ENCODE results near the gene GDPD5. TPM values are rescaled to one million over a fixed set of nuclear protein-coding genes. Genes with fewer than 3 reads are reported as not detected.

The GDPD5 gene
- polyA plus RNA-seq, 3 donors = 4.9 to 39.0 (median 7.6) TPM

DNA sequence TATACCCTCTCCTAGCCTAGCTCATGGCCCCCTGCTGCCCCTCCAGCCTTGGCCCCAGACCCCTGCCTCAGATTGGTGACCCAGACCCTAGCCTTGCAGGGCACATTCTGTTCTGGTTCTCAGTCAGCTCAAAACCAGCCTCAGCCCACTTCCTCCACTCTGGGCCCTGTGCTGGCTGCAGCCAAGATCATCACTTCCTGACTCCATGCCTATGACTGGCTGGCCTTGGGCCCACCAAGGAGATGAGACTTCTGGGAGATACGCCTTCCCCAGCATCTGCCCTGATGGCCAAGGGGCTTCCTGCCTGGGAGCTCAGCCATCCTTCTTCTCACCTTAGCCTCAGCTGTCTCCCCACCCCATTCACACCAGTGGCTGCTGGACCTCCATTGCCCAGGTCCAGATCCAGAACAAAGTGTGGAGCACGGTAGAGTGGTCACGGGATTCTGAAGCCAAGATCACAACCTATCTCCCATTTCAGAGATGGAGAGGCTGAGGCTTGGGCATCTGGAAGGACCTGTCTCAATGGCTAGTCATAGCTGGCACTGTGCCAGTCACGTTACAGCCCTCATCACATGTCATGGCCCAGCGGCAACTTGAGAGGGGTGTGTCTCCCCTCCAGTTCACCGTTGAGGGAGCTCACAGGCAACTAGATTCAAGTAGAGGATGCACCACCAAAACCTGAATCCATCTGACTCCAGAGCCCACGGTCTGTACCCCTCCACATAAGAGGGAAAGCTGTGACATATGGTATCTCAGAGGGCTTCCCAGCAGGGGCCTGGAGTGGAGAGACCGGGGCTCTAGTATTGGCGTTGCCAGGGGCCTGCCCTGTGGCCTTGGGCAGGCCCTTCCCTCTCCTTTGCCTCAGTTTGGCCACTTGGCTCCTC, 49.7 kb downstream of the GDPD5 start:
- TF ChIP-seq, protein P1, sequence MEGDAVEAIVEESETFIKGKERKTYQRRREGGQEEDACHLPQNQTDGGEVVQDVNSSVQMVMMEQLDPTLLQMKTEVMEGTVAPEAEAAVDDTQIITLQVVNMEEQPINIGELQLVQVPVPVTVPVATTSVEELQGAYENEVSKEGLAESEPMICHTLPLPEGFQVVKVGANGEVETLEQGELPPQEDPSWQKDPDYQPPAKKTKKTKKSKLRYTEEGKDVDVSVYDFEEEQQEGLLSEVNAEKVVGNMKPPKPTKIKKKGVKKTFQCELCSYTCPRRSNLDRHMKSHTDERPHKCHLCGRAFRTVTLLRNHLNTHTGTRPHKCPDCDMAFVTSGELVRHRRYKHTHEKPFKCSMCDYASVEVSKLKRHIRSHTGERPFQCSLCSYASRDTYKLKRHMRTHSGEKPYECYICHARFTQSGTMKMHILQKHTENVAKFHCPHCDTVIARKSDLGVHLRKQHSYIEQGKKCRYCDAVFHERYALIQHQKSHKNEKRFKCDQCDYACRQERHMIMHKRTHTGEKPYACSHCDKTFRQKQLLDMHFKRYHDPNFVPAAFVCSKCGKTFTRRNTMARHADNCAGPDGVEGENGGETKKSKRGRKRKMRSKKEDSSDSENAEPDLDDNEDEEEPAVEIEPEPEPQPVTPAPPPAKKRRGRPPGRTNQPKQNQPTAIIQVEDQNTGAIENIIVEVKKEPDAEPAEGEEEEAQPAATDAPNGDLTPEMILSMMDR (IDR thresholded peaks at IDR 0.05) = no peak
- Mint-ChIP-seq H3K27me3 (ENCODE audit: low read depth in 3 of 3) (peaks cover 0 to 3% (median 0%) of the 10 kb centered on the region in 3 donors), H3K4me1 (peaks cover 28% of the 10 kb centered on the region), H3K27ac (peak overlapping the region in 6 of 7 donors; percentile 12 to 90 (median 78)), H3K4me3 (no peak overlapping the region), H3K9me3 (no peaks in the 10 kb centered on the region), H3K36me3 (peaks cover 13 to 22% of the 10 kb centered on the region in 2 donors)
- H4K20me1 ChIP-seq (ENCODE audit: insufficient read depth, low read length) = peaks cover 8% of the 10 kb centered on the region
- H3K79me2 ChIP-seq (ENCODE audit: insufficient read depth, low read length) = no peaks in the 10 kb centered on the region
- peak overlapping the region; percentile 62 for H3K9ac ChIP-seq (ENCODE audit: insufficient read depth, low read length, poor library complexity, severe bottlenecking)
- no peaks in the 10 kb centered on the region for H3K9me3 ChIP-seq (replicated peaks in 1 of 2; ENCODE audit: control insufficient read depth in 1 of 2, insufficient read depth in 1 of 2, low read length in 2 of 2)
- H3K27me3 ChIP-seq (ENCODE audit: control insufficient read depth in 2 of 2, insufficient read depth in 2 of 2, low read length in 2 of 2) = no peaks in the 10 kb centered on the region
- peaks cover 21 to 25% of the 10 kb centered on the region in 2 donors for H3K4me1 ChIP-seq (ENCODE audit: control insufficient read depth in 1 of 2, insufficient read depth in 2 of 2, low read length in 2 of 2)
- no peak overlapping the region for H2AFZ ChIP-seq (ENCODE audit: insufficient read depth, low read depth, low read length, poor library complexity, severe bottlenecking)
- peak; percentile 32 to 54 (median 40) for DNase-seq
- 67% methylated on average over 3 of the region's 9 CpGs for WGBS (ENCODE audit: insufficient coverage)
- peak overlapping the region; percentile 7 to 67 for H3K27ac ChIP-seq (ENCODE audit: low read depth in 1 of 2, low read length in 2 of 2)
- H3K4me2 ChIP-seq (replicated peaks; ENCODE audit: extremely low read depth, low read length, poor library complexity, severe bottlenecking) = peak overlapping the region; percentile 83
- H3K36me3 ChIP-seq (replicated peaks in 1 of 2; ENCODE audit: control insufficient read depth in 1 of 2, insufficient read depth in 2 of 2, low read length in 2 of 2) = peaks cover 0 to 21% of the 10 kb centered on the region in 2 donors
- peak overlapping the region in 1 of 3 experiments; percentile 79 for H3K4me3 ChIP-seq (replicated peaks in 1 of 3; ENCODE audit: low read depth in 2 of 3, low read length in 3 of 3)
- intact Hi-C loops (cut with micrococcal nuclease) = no loop called here

DNA sequence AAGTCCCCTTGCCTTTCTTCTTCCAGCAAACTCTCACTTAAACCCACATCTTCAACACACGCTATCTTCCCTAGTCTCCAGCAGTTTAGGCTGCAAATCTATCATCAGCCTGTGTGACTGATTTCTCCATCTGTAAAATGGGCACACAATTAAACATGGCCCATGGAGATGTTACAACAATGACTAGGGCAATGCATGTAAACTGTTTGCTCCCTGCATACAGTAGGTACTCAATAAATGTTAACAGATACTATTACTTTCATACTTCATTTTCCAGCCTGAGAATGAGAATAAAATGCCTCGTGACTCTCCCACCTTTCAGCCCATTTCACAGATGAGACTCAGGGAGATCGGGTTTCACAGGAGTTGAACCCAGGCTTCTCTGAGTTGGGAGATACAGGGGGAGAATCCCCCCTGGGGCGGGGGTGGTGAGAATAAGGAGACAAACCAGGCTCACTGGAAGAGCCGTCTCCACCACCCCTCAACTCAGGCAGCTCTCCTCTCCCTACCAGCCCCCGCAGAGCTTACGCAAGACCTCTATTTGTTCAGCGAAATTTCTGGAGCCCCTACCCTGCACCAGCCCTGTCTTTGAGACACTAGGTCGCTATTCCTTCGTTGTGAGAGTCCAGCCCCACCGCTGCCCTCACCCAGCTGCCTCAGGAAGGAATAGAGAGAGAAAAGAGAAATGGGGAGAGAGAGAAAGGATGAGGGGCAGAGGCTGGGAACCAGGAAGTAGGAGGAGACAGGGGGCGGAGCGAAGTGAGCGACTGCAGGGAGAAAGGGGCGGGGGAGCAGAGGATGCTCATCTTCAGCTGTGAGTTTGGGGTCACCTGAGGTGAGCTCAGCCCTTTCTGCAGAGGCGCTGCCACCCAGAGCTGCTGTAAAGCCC, 50.6 kb downstream of the GDPD5 start:
- Mint-ChIP-seq H3K36me3 (peaks cover 14 to 25% of the 10 kb centered on the region in 2 donors), H3K27ac (peak overlapping the region in 6 of 7 donors; percentile 68 to 92 (median 88)), H3K4me1 (peaks cover 25% of the 10 kb centered on the region), H3K9me3 (no peaks in the 10 kb centered on the region), H3K27me3 (ENCODE audit: low read depth in 3 of 3) (peaks cover 0 to 3% (median 0%) of the 10 kb centered on the region in 3 donors), H3K4me3 (peak overlapping the region; percentile 83 to 95)
- Histone ChIP-seq H3K36me3 (replicated peaks in 1 of 2; ENCODE audit: control insufficient read depth in 1 of 2, insufficient read depth in 2 of 2, low read length in 2 of 2) (peaks cover 0 to 21% of the 10 kb centered on the region in 2 donors), H3K27ac (ENCODE audit: low read depth in 1 of 2, low read length in 2 of 2) (peak overlapping the region; percentile 7 to 67), H3K4me1 (ENCODE audit: control insufficient read depth in 1 of 2, insufficient read depth in 2 of 2, low read length in 2 of 2) (peaks cover 21 to 25% of the 10 kb centered on the region in 2 donors), H3K27me3 (ENCODE audit: control insufficient read depth in 2 of 2, insufficient read depth in 2 of 2, low read length in 2 of 2) (no peaks in the 10 kb centered on the region), H4K20me1 (ENCODE audit: insufficient read depth, low read length) (peaks cover 8% of the 10 kb centered on the region), H3K4me3 (replicated peaks in 1 of 3; ENCODE audit: low read depth in 2 of 3, low read length in 3 of 3) (peak overlapping the region; percentile 32 to 79 (median 39)), H3K4me2 (replicated peaks; ENCODE audit: extremely low read depth, low read length, poor library complexity, severe bottlenecking) (peak overlapping the region; percentile 83), H3K9ac (ENCODE audit: insufficient read depth, low read length, poor library complexity, severe bottlenecking) (peak overlapping the region; percentile 62), H2AFZ (ENCODE audit: insufficient read depth, low read depth, low read length, poor library complexity, severe bottlenecking) (peak overlapping the region; percentile 76), H3K9me3 (replicated peaks in 1 of 2; ENCODE audit: control insufficient read depth in 1 of 2, insufficient read depth in 1 of 2, low read length in 2 of 2) (no peaks in the 10 kb centered on the region), H3K79me2 (ENCODE audit: insufficient read depth, low read length) (no peaks in the 10 kb centered on the region)
- DNase-seq = peak; percentile 26 to 44 (median 28)
- intact Hi-C loops (cut with micrococcal nuclease) = no loop called here
- TF ChIP-seq, protein P1 (IDR thresholded peaks at IDR 0.05) = no peak
- WGBS (ENCODE audit: insufficient coverage) = 29% methylated on average over 5 of the region's 16 CpGs
